HEK293T (cell line): ENCODE measurements around the gene RRBP1.

ENCODE experiments used
- ARNT ChIP-seq: fragments of 450-650 bp; IDR thresholded peaks from 2 replicates; pipeline ENCODE4 v1.6.1; 2017; ENCODE audit warnings: mild to moderate bottlenecking
- BHLHE40 ChIP-seq: fragments of 450-650 bp; IDR thresholded peaks from 2 replicates; pipeline ENCODE4 v1.6.1; 2016; ENCODE audit warnings: mild to moderate bottlenecking, moderate library complexity, borderline replicate concordance
- CTBP1 ChIP-seq: fragments of 450-650 bp; IDR thresholded peaks from 2 replicates; pipeline ENCODE4 v1.6.1; 2016; ENCODE audit warnings: borderline replicate concordance
- ELF4 ChIP-seq: fragments of 450-650 bp; IDR thresholded peaks from 2 replicates; pipeline ENCODE4 v1.6.1; 2017; ENCODE audit warnings: antibody characterized with exemption
- FOXA1 ChIP-seq: fragments of 450-650 bp; IDR thresholded peaks from 2 replicates; pipeline ENCODE4 v1.6.1; 2016; ENCODE audit warnings: mild to moderate bottlenecking
- FOXK2 ChIP-seq: fragments of 450-650 bp; IDR thresholded peaks from 2 replicates; pipeline ENCODE4 v1.6.1; 2016; ENCODE audit warnings: mild to moderate bottlenecking
- FOXM1 ChIP-seq: fragments of 450-650 bp; IDR thresholded peaks from 2 replicates; pipeline ENCODE4 v1.6.1; 2017; ENCODE audit warnings: mild to moderate bottlenecking, borderline replicate concordance
- HDGF ChIP-seq: fragments of 450-650 bp; IDR thresholded peaks from 2 replicates; pipeline ENCODE4 v1.6.1; 2017; ENCODE audit warnings: antibody characterized with exemption, borderline replicate concordance
- NFRKB ChIP-seq: fragments of 450-650 bp; IDR thresholded peaks from 2 replicates; pipeline ENCODE4 v1.6.1; 2016; ENCODE audit warnings: mild to moderate bottlenecking, moderate library complexity
- SP1 ChIP-seq: fragments of 450-650 bp; IDR thresholded peaks from 2 replicates; pipeline ENCODE4 v1.6.1; 2017
- SUZ12 ChIP-seq: fragments of 450-650 bp; IDR thresholded peaks from 2 replicates; pipeline ENCODE4 v1.6.1; 2016; ENCODE audit warnings: mild to moderate bottlenecking
- TARDBP ChIP-seq: fragments of 450-650 bp; IDR thresholded peaks from 2 replicates; pipeline ENCODE4 v1.6.1; 2016
- ZNF384 ChIP-seq: fragments of 450-650 bp; IDR thresholded peaks from 2 replicates; pipeline ENCODE4 v1.6.1; 2016

- TF ChIP-seq FOXK2: no peak
- TF ChIP-seq ZNF384: no peak
- no peak for TF ChIP-seq ELF4
- TF ChIP-seq CTBP1: no peak
- no peak for TF ChIP-seq FOXM1
- TF ChIP-seq ARNT: no peak
- TF ChIP-seq BHLHE40: no peak
- no peak for TF ChIP-seq SP1
- no peak for TF ChIP-seq TARDBP
- TF ChIP-seq SUZ12: no peak
- no peak for TF ChIP-seq NFRKB
- TF ChIP-seq HDGF: no peak
- no peak for TF ChIP-seq FOXA1
Measured at GRCh38 chr20:17614176-17614811, 67.7 kb downstream of the RRBP1 start.
